ENCODE results near the gene LILRA6.
"Not testable (repeated sequence)": the region's sequence is repeated elsewhere in the genome, so short reads cannot be mapped to it uniquely, and the experiment has no call there.

Gene LILRA6

GRCh38 chr19:54207983-54208783 is 34.4 kb downstream of the LILRA6 start:
- DNase-seq (ENCODE audit: extremely low read depth, low read depth), result no peak
- no peak overlapping the region for H3K4me3 ChIP-seq (replicated peaks; ENCODE audit: low read depth, low read length)
- TF ChIP-seq, protein P1, sequence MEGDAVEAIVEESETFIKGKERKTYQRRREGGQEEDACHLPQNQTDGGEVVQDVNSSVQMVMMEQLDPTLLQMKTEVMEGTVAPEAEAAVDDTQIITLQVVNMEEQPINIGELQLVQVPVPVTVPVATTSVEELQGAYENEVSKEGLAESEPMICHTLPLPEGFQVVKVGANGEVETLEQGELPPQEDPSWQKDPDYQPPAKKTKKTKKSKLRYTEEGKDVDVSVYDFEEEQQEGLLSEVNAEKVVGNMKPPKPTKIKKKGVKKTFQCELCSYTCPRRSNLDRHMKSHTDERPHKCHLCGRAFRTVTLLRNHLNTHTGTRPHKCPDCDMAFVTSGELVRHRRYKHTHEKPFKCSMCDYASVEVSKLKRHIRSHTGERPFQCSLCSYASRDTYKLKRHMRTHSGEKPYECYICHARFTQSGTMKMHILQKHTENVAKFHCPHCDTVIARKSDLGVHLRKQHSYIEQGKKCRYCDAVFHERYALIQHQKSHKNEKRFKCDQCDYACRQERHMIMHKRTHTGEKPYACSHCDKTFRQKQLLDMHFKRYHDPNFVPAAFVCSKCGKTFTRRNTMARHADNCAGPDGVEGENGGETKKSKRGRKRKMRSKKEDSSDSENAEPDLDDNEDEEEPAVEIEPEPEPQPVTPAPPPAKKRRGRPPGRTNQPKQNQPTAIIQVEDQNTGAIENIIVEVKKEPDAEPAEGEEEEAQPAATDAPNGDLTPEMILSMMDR (IDR thresholded peaks at IDR 0.05; ENCODE audit: low read depth, low read length, missing control alignments), result no peak

- no peak for DNase-seq (ENCODE audit: extremely low read depth, low read depth)
- TF ChIP-seq, protein P1 (IDR thresholded peaks at IDR 0.05; ENCODE audit: low read depth, low read length, missing control alignments), result no peak
- H3K4me3 ChIP-seq (replicated peaks; ENCODE audit: low read depth, low read length), result no peak overlapping the region
These were observed 35.0 kb downstream of the LILRA6 start for GRCh38 chr19:54207676-54207982.

- DNase-seq (ENCODE audit: extremely low read depth, low read depth); H3K4me3 ChIP-seq (replicated peaks; ENCODE audit: low read depth, low read length): not testable (repeated sequence)
These were observed 35.4 kb downstream of the LILRA6 start for GRCh38 chr19:54207193-54207592.

- TF ChIP-seq, protein P1 (IDR thresholded peaks at IDR 0.05; ENCODE audit: low read depth, low read length, missing control alignments), result no peak
- H3K4me3 ChIP-seq (replicated peaks; ENCODE audit: low read depth, low read length), result peak overlapping the region; percentile 23
- DNase-seq (ENCODE audit: extremely low read depth, low read depth), result no peak
These were observed 35.8 kb downstream of the LILRA6 start for GRCh38 chr19:54206831-54207177.

- TF ChIP-seq, protein P1 (IDR thresholded peaks at IDR 0.05; ENCODE audit: low read depth, low read length, missing control alignments), result no peak
- H3K4me3 ChIP-seq (replicated peaks; ENCODE audit: low read depth, low read length), result peak overlapping the region; percentile 97
- DNase-seq (ENCODE audit: extremely low read depth, low read depth), result no peak
These were observed 36.4 kb downstream of the LILRA6 start for GRCh38 chr19:54206030-54206830.

DNA sequence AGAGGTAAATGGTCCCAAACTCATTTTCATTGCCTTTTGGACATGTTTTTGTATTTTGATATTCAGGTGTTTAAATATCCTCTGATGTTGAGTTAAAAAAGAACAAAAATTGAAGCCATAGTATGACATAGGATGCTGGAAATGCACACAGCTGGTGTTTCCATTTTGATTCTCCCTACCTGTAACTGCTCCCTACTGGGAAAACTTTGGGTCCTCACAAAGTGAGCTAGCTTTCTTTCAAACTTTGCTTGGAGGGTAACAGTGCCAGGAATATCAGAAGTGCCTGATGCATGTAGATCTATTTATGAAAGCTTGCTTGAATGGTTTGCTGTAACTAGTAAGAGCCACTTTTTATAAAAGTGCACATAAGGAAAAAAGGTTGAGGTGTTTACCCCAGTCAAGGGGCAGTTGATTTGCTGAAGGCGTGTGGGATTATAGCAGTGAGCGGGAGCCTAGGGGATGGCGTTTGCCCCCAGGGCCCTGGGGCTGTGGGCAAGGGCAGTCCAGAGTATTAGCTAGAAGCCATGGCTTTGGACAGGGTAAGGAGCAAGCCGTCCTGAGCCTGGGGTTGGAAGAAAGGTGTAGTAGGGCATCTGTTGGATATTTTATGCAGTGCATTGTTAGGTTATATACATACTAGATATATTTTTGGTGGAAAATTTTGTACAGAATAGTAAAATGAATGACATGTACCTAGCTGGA is 37.7 kb downstream of the LILRA6 start:
- no peak for DNase-seq (ENCODE audit: extremely low read depth, low read depth)
- peak overlapping the region; percentile 97 for H3K4me3 ChIP-seq (replicated peaks; ENCODE audit: low read depth, low read length)
- TF ChIP-seq, protein P1 (IDR thresholded peaks at IDR 0.05; ENCODE audit: low read depth, low read length, missing control alignments), result no peak

DNA sequence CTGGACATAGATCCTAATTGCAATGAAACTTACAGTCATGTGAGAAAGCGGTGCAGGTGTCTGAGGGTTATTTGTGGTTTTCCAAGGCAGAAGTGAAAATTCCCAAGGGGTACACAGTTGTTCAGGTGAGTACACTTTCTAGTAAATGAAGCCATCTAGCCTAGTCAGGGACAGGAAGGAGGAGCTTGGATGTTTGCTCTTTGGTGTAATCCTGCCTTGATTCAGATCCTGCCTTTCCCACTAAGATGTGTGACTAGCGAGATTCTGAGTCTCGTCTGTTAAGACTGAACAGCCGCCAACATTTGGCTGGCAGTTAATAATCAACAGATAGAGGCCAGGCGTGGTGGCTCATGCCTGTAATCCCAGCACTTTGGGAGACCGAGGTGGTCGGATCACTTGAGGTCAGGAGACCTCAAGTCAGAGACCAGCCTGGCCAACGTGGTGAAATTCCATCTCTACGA is 39.4 kb downstream of the LILRA6 start:
- TF ChIP-seq, protein P1 (IDR thresholded peaks at IDR 0.05; ENCODE audit: low read depth, low read length, missing control alignments), result no peak
- DNase-seq (ENCODE audit: extremely low read depth, low read depth), result no peak
- H3K4me3 ChIP-seq (replicated peaks; ENCODE audit: low read depth, low read length), result peak overlapping the region; percentile 97

All from HFF-Myc (cell line).